OCI-LY1 (cell line): ENCODE results near the gene ARHGAP10.

Experiments used
- H2AFZ ChIP-seq: fragments of 200-600 bp; sonication (generic), shearing (Covaris generic); 2 replicates; pipeline ENCODE4 v1.6.0; 2014; ENCODE audit warnings: antibody characterized with exemption, mild to moderate bottlenecking, low read length
- H3F3A ChIP-seq: fragments of 200-600 bp; sonication (generic), shearing (Covaris generic); 2 replicates; pipeline ENCODE4 v1.6.0; 2014; ENCODE audit warnings: mild to moderate bottlenecking, antibody characterized with exemption, low read length, moderate library complexity; ENCODE audit not compliant: insufficient read depth
- H3K27ac ChIP-seq: fragments of 200-600 bp; sonication (generic); 2 replicates; pipeline ENCODE4 v1.5.1; 2014; ENCODE audit warnings: low read length, mixed run types, mild to moderate bottlenecking, low read depth; ENCODE audit not compliant: poor library complexity, severe bottlenecking
- H3K27me3 ChIP-seq: fragments of 200-600 bp; sonication (generic); 2 replicates; pipeline ENCODE4 v1.6.0; 2014; ENCODE audit warnings: antibody characterized with exemption, mild to moderate bottlenecking, low read length, moderate library complexity; ENCODE audit not compliant: insufficient read depth
- H3K36me3 ChIP-seq: fragments of 200-600 bp; sonication (generic); 2 replicates; pipeline ENCODE4 v1.6.1; 2014; ENCODE audit warnings: mild to moderate bottlenecking, antibody characterized with exemption, low read length, moderate library complexity, mixed read lengths; ENCODE audit not compliant: insufficient read depth
- H3K4me1 ChIP-seq: fragments of 200-600 bp; sonication (generic); 2 replicates; pipeline ENCODE4 v1.5.1; 2014; ENCODE audit warnings: mild to moderate bottlenecking, low read length, moderate library complexity; ENCODE audit not compliant: insufficient read depth, severe bottlenecking
- H3K4me2 ChIP-seq: fragments of 200-600 bp; sonication (generic), shearing (Covaris generic); 2 replicates; pipeline ENCODE4 v1.6.1; 2014; ENCODE audit warnings: low read length
- H3K4me3 ChIP-seq: fragments of 200-600 bp; sonication (generic); 2 replicates; pipeline ENCODE4 v1.5.1; 2014; ENCODE audit warnings: low read length, low read depth, mild to moderate bottlenecking, mixed read lengths; ENCODE audit not compliant: poor library complexity, severe bottlenecking
- H3K79me2 ChIP-seq: fragments of 200-600 bp; shearing (Covaris generic); 2 replicates; pipeline ENCODE4 v1.6.1; 2016; ENCODE audit warnings: mixed run types, low read length, mixed read lengths; ENCODE audit not compliant: insufficient read depth
- H3K9ac ChIP-seq: fragments of 200-600 bp; sonication (generic), shearing (Covaris generic); 2 replicates; pipeline ENCODE4 v1.6.1; 2014; ENCODE audit warnings: mild to moderate bottlenecking, low read length, mixed read lengths
- H3K9me2 ChIP-seq: fragments of 200-600 bp; sonication (generic), shearing (Covaris generic); 2 replicates; pipeline ENCODE4 v1.6.1; 2014; ENCODE audit warnings: low read depth, mild to moderate bottlenecking, low read length, mixed read lengths
- H3K9me3 ChIP-seq: fragments of 200-600 bp; shearing (Covaris generic); 2 replicates; pipeline ENCODE4 v1.6.1; 2014; ENCODE audit warnings: low read length, mixed read lengths
- H4K20me1 ChIP-seq: fragments of 200-600 bp; sonication (generic), shearing (Covaris generic); 2 replicates; pipeline ENCODE4 v1.6.0; 2016; ENCODE audit warnings: mild to moderate bottlenecking, low read length; ENCODE audit not compliant: insufficient read depth
- EZH2 ChIP-seq: fragments of 200-600 bp; sonication (generic), shearing (Covaris generic); IDR thresholded peaks from 2 replicates; pipeline ENCODE4 v1.8.0; 2017; ENCODE audit warnings: borderline replicate concordance, mixed run types, mild to moderate bottlenecking, antibody characterized with exemption, low read length, moderate library complexity, mixed read lengths
- TF ChIP-seq, protein P1 (sequence below): fragments of 200-600 bp; sonication (generic), shearing (Covaris generic); IDR thresholded peaks from 2 replicates; pipeline ENCODE4 v1.5.1; 2017; ENCODE audit warnings: mild to moderate bottlenecking, antibody characterized with exemption, low read length, moderate library complexity, mixed read lengths

Gene ARHGAP10

DNA sequence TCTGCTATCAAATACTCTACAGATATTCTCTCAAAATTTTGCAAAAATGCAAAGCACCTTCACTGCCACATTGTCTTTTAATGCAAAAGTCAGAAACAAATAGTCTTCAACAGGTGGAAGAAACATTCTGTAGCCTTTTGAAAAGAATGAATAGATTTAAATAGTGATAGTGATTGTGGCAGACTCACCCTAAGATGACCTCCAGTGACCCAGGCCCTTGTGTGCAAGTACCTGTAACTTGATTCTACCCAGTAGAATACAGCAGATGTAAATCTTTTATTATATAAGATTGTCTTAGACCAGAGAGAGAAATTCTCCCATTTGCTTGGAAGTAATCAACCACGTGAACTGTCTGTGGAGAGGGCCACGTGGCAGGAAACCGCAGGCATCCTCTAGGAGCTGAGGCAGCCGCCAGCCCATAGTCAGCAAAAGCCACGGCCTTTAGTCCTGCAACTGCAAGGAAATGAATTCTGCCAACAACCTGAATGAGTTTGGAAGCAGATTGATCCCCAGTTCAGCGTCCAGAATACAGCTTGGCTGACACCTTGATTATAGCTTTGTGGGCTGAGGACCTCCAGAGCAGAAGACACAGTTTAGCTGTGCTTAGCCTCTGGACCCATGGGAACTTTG lies 272.5 kb downstream of the ARHGAP10 start:
- Histone ChIP-seq H3K4me1 (no peaks in the 10 kb centered on the region), H3K27ac (no peak overlapping the region), H3K4me2 (no peak overlapping the region), H3K4me3 (no peak overlapping the region), H4K20me1 (no peaks in the 10 kb centered on the region), H3F3A (no peaks in the 10 kb centered on the region), H3K36me3 (no peaks in the 10 kb centered on the region), H2AFZ (no peak overlapping the region), H3K9ac (no peak overlapping the region), H3K27me3 (no peaks in the 10 kb centered on the region), H3K79me2 (no peaks in the 10 kb centered on the region), H3K9me2 (no peaks in the 10 kb centered on the region), H3K9me3 (no peaks in the 10 kb centered on the region)
- no peak for TF ChIP-seq EZH2
- TF ChIP-seq, protein P1, sequence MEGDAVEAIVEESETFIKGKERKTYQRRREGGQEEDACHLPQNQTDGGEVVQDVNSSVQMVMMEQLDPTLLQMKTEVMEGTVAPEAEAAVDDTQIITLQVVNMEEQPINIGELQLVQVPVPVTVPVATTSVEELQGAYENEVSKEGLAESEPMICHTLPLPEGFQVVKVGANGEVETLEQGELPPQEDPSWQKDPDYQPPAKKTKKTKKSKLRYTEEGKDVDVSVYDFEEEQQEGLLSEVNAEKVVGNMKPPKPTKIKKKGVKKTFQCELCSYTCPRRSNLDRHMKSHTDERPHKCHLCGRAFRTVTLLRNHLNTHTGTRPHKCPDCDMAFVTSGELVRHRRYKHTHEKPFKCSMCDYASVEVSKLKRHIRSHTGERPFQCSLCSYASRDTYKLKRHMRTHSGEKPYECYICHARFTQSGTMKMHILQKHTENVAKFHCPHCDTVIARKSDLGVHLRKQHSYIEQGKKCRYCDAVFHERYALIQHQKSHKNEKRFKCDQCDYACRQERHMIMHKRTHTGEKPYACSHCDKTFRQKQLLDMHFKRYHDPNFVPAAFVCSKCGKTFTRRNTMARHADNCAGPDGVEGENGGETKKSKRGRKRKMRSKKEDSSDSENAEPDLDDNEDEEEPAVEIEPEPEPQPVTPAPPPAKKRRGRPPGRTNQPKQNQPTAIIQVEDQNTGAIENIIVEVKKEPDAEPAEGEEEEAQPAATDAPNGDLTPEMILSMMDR = no peak

GRCh38 chr4:148006001-148006400 lies 274.1 kb downstream of the ARHGAP10 start:
- no peak overlapping the region for H3K27ac ChIP-seq
- TF ChIP-seq, protein P1 = no peak
- TF ChIP-seq EZH2 = no peak
- no peaks in the 10 kb centered on the region for H3K36me3 ChIP-seq
- H3K4me1 ChIP-seq = no peaks in the 10 kb centered on the region
- no peak overlapping the region for H3K4me2 ChIP-seq
- H3K9me3 ChIP-seq = no peaks in the 10 kb centered on the region
- H3K4me3 ChIP-seq = no peak overlapping the region
- no peaks in the 10 kb centered on the region for H4K20me1 ChIP-seq
- H3K9me2 ChIP-seq = no peaks in the 10 kb centered on the region
- H3K9ac ChIP-seq = no peak overlapping the region
- H3F3A ChIP-seq = no peaks in the 10 kb centered on the region
- no peaks in the 10 kb centered on the region for H3K79me2 ChIP-seq
- no peak overlapping the region for H2AFZ ChIP-seq
- no peaks in the 10 kb centered on the region for H3K27me3 ChIP-seq

- Histone ChIP-seq H3K9me2 (no peaks in the 10 kb centered on the region), H3K4me1 (no peaks in the 10 kb centered on the region), H3K9ac (no peak overlapping the region), H3K27me3 (no peaks in the 10 kb centered on the region), H3F3A (no peaks in the 10 kb centered on the region), H3K4me3 (no peak overlapping the region), H2AFZ (no peak overlapping the region), H3K27ac (no peak overlapping the region), H4K20me1 (no peaks in the 10 kb centered on the region), H3K4me2 (no peak overlapping the region), H3K9me3 (no peaks in the 10 kb centered on the region), H3K79me2 (no peaks in the 10 kb centered on the region), H3K36me3 (no peaks in the 10 kb centered on the region)
- TF ChIP-seq, protein P1 = no peak
- TF ChIP-seq EZH2 = no peak
Measured at GRCh38 chr4:148007314-148007760, 275.4 kb downstream of the ARHGAP10 start.
